Neural cell (in vitro differentiated cells): ENCODE results near the gene DCC. TPM values are rescaled to one million over a fixed set of nuclear protein-coding genes. Genes with fewer than 3 reads are reported as not detected.
A peak's percentile ranks its signal among the peaks of the same experiment; 100 is the strongest.

Source experiments
- H2AFZ ChIP-seq: fragments of 200-600, 300-800 bp; sonication (generic), shearing (Covaris generic); 2 replicates; pipeline ENCODE4 v1.6.0; 2014; ENCODE audit warnings: low read depth, mild to moderate bottlenecking, antibody characterized with exemption, low read length, moderate library complexity
- H3F3A ChIP-seq: fragments of 200-600 bp; shearing (Covaris generic); 2 replicates; pipeline ENCODE4 v1.6.1; 2016; ENCODE audit warnings: mild to moderate bottlenecking, moderate library complexity, mixed read lengths, antibody characterized with exemption, low read length; ENCODE audit not compliant: insufficient read depth, poor library complexity, severe bottlenecking
- H3K27ac ChIP-seq: fragments of 200-600, 300-800 bp; sonication (generic), shearing (Covaris generic); 2 replicates; pipeline ENCODE4 v1.5.1; 2014; ENCODE audit warnings: mild to moderate bottlenecking, low read length, moderate library complexity
- H3K27me3 ChIP-seq: fragments of 300-800, 200-600 bp; sonication (generic), shearing (Covaris generic); 2 replicates; pipeline ENCODE4 v1.6.0; 2014; ENCODE audit warnings: mild to moderate bottlenecking, low read depth, low read length, moderate library complexity; ENCODE audit not compliant: insufficient read depth
- H3K36me3 ChIP-seq: fragments of 300-800, 200-600 bp; sonication (generic), shearing (Covaris generic); 2 replicates; pipeline ENCODE4 v1.5.1; 2014; ENCODE audit warnings: mild to moderate bottlenecking, antibody characterized with exemption, low read length, moderate library complexity; ENCODE audit not compliant: insufficient read depth
- H3K4me2 ChIP-seq: fragments of 300-800, 200-600 bp; sonication (generic), shearing (Covaris generic); 2 replicates; pipeline ENCODE4 v1.6.0; 2014; ENCODE audit warnings: mild to moderate bottlenecking, low read length
- H3K4me3 ChIP-seq: fragments of 300-800, 200-600 bp; sonication (generic), shearing (Covaris generic); 2 replicates; pipeline ENCODE4 v1.5.1; 2014; ENCODE audit warnings: mild to moderate bottlenecking, low read length, moderate library complexity
- H3K79me2 ChIP-seq: fragments of 200-600 bp; shearing (Covaris generic); replicated peaks from 2 replicates; pipeline ENCODE4 v1.6.0; 2014; ENCODE audit warnings: mild to moderate bottlenecking, low read length, moderate library complexity; ENCODE audit not compliant: insufficient read depth
- H3K9ac ChIP-seq: fragments of 300-800, 200-600 bp; sonication (generic), shearing (Covaris generic); 2 replicates; pipeline ENCODE4 v1.6.1; 2016; ENCODE audit warnings: mild to moderate bottlenecking, low read length, mixed read lengths
- H3K9me2 ChIP-seq: fragments of 200-600 bp; shearing (Covaris generic); 2 replicates; pipeline ENCODE4 v1.6.1; 2016; ENCODE audit warnings: mild to moderate bottlenecking, low read length, mixed read lengths; ENCODE audit not compliant: insufficient read depth
- H3K9me3 ChIP-seq: fragments of 200-600, 300-800 bp; sonication (generic), shearing (Covaris generic); 2 replicates; pipeline ENCODE4 v1.6.1; 2016; ENCODE audit warnings: mild to moderate bottlenecking, mixed run types, low read length, moderate library complexity, mixed read lengths
- H4K20me1 ChIP-seq: fragments of 200-600 bp; shearing (Covaris generic); 2 replicates; pipeline ENCODE4 v1.6.1; 2016; ENCODE audit warnings: mild to moderate bottlenecking, mixed run types; ENCODE audit not compliant: insufficient read depth
- CTCF ChIP-seq: fragments of 450-650 bp; IDR thresholded peaks from 2 replicates; pipeline ENCODE4 v1.5.1; 2014; ENCODE audit warnings: antibody characterized with exemption, mild to moderate bottlenecking, moderate library complexity; ENCODE audit not compliant: poor library complexity, severe bottlenecking
- EP300 ChIP-seq: fragments of 450-650 bp; conservative IDR thresholded peaks from 2 replicates; pipeline ENCODE4 v1.6.1; 2014; ENCODE audit warnings: antibody characterized with exemption, mild to moderate bottlenecking, moderate library complexity; ENCODE audit not compliant: poor library complexity, severe bottlenecking
- EZH2 ChIP-seq: fragments of 200-600, 300-800 bp; shearing (Covaris generic), sonication (generic); IDR thresholded peaks from 2 replicates; pipeline ENCODE4 v1.6.1; 2014; ENCODE audit warnings: antibody characterized with exemption, low read length, borderline replicate concordance, mild to moderate bottlenecking; ENCODE audit not compliant: insufficient read depth, poor library complexity, severe bottlenecking
- MXI1 ChIP-seq: fragments of 450-650 bp; conservative IDR thresholded peaks from 2 replicates; pipeline ENCODE4 v1.6.1; 2014; ENCODE audit warnings: antibody characterized with exemption, mild to moderate bottlenecking; ENCODE audit not compliant: poor library complexity, severe bottlenecking
- POLR2AphosphoS5 ChIP-seq: IDR thresholded peaks from 2 replicates; pipeline ENCODE4 v1.6.1; 2012
- RAD21 ChIP-seq: fragments of 450-650 bp; conservative IDR thresholded peaks from 2 replicates; pipeline ENCODE4 v1.6.1; 2014; ENCODE audit warnings: antibody characterized with exemption, mild to moderate bottlenecking, moderate library complexity
- REST ChIP-seq: IDR thresholded peaks from 2 replicates; pipeline ENCODE4 v1.6.1; 2012; ENCODE audit warnings: borderline replicate concordance
- SMC3 ChIP-seq: fragments of 450-650 bp; conservative IDR thresholded peaks from 2 replicates; pipeline ENCODE4 v1.6.1; 2014; ENCODE audit warnings: antibody characterized with exemption, mild to moderate bottlenecking, moderate library complexity; ENCODE audit not compliant: poor library complexity
- TAF1 ChIP-seq: IDR thresholded peaks from 2 replicates; pipeline ENCODE4 v1.6.1; 2012; ENCODE audit warnings: low read depth
- polyA plus RNA-seq: library from polyadenylated mRNA; depleted of rRNA; stranded (reverse); fragments of >200 nt; gene quantifications from 2 replicates; pipeline ENCODE4 v1.2.3, GENCODE V29; 2014

The DCC gene
- polyA plus RNA-seq, 1 donor from 2014 or later = 40.7 TPM

- TF ChIP-seq MXI1 (no peak), POLR2AphosphoS5 (no peak), REST (no peak), SMC3 (no peak), CTCF (peak; percentile 40), EP300 (no peak), TAF1 (no peak), RAD21 (peak; percentile 42), EZH2 (no peak)
- H4K20me1 ChIP-seq = no peaks in the 10 kb centered on the region
- no peak overlapping the region for H2AFZ ChIP-seq
Observed at GRCh38 chr18:52451851-52452250, 111.9 kb downstream of the DCC start.

GRCh38 chr18:52452427-52452826 is 112.4 kb downstream of the DCC start:
- Histone ChIP-seq H3K4me2 (peak overlapping the region; percentile 1), H3K27ac (peak overlapping the region; percentile 7), H3K9ac (no peak overlapping the region), H3K36me3 (no peaks in the 10 kb centered on the region), H3K4me3 (no peak overlapping the region), H4K20me1 (no peaks in the 10 kb centered on the region), H3K79me2 (peaks cover 32% of the 10 kb centered on the region), H3K9me2 (no peaks in the 10 kb centered on the region), H2AFZ (no peak overlapping the region), H3K27me3 (no peaks in the 10 kb centered on the region), H3F3A (peaks cover 5% of the 10 kb centered on the region), H3K9me3 (no peaks in the 10 kb centered on the region)
- TF ChIP-seq TAF1 = no peak
- TF ChIP-seq CTCF = no peak
- TF ChIP-seq RAD21 = no peak
- no peak for TF ChIP-seq SMC3
- peak; percentile 9 for TF ChIP-seq EP300
- TF ChIP-seq MXI1 = no peak
- peak; percentile 66 for TF ChIP-seq POLR2AphosphoS5

More at GRCh38 chr18:52451851-52452250, 111.9 kb downstream of the DCC start:
- Histone ChIP-seq H3K9me2 (no peaks in the 10 kb centered on the region), H3F3A (peaks cover 4% of the 10 kb centered on the region), H3K36me3 (no peaks in the 10 kb centered on the region), H3K4me3 (no peak overlapping the region), H3K9me3 (no peaks in the 10 kb centered on the region), H3K4me2 (no peak overlapping the region), H3K27ac (peak overlapping the region; percentile 7), H3K9ac (no peak overlapping the region), H3K79me2 (peaks cover 33% of the 10 kb centered on the region), H3K27me3 (no peaks in the 10 kb centered on the region)
